ENCODE data around the gene MEGF10.
"Not testable (repeated sequence)": the region's sequence is repeated elsewhere in the genome, so short reads cannot be mapped to it uniquely, and the experiment has no call there.

The MEGF10 gene

DNA sequence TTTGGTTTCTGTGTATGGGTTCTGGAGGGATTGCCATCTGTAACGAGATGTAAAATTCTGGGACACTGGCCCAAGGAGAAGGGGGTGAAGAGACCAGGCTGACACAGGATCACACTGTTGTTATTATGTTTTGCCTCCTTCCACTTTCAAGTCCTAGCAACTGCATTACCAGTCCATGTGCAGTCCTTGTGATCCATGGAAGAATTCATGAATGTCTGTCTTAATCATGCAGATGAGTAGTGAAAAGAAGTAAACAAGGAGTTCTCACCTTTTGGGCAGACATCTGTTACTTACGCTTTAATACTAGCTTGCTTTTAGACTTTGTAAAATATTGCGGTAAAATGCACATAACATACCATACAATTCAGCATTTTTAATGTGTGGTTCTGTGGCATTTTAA is 18.3 kb downstream of the MEGF10 start:
- Histone ChIP-seq H3K27ac (ENCODE audit: insufficient read depth, low read depth, low read length, poor library complexity, severe bottlenecking) (no peak overlapping the region), H3K27me3 (ENCODE audit: control insufficient read depth, insufficient read depth, low read length, poor library complexity, severe bottlenecking) (no peaks in the 10 kb centered on the region), H3K4me3 (ENCODE audit: insufficient read depth, low read depth, low read length) (no peak overlapping the region), H3K4me1 (ENCODE audit: control insufficient read depth, insufficient read depth, low read length) (peaks cover 10% of the 10 kb centered on the region), H3K9me3 (ENCODE audit: control insufficient read depth, low read length) (no peaks in the 10 kb centered on the region), H3K36me3 (ENCODE audit: control insufficient read depth, insufficient read depth, low read length) (no peaks in the 10 kb centered on the region)
- WGBS, 2 experiments: 70 to 85% methylated on average over 3 of the region's 3 CpGs

DNA sequence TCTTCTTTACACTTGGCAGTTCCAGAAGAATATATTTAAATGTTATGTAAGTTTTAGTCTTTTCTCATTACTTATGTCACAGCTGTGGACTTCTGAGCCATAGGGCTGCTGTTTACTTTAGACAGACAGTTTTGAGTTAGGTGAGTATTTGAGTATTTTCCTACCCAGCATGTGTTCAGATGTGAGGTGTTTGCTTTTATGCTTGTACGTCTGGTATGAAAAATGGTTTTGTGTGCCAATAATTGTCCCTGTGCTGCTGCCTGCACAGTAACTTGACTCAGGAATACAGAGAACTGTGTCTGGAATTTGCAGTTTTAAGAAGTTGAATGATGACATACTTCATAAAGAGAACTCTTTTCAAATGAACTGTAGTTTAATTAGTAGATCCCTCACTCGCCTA is 20.8 kb downstream of the MEGF10 start:
- Histone ChIP-seq H3K36me3 (ENCODE audit: control insufficient read depth, insufficient read depth, low read length) (no peaks in the 10 kb centered on the region), H3K9me3 (ENCODE audit: control insufficient read depth, low read length) (no peaks in the 10 kb centered on the region), H3K4me3 (ENCODE audit: insufficient read depth, low read depth, low read length) (no peak overlapping the region), H3K27me3 (ENCODE audit: control insufficient read depth, insufficient read depth, low read length, poor library complexity, severe bottlenecking) (no peaks in the 10 kb centered on the region), H3K4me1 (ENCODE audit: control insufficient read depth, insufficient read depth, low read length) (peaks cover 7% of the 10 kb centered on the region), H3K27ac (ENCODE audit: insufficient read depth, low read depth, low read length, poor library complexity, severe bottlenecking) (no peak overlapping the region)
- WGBS, 2 experiments: 95 to 96% methylated on average over 2 of the region's 2 CpGs

DNA sequence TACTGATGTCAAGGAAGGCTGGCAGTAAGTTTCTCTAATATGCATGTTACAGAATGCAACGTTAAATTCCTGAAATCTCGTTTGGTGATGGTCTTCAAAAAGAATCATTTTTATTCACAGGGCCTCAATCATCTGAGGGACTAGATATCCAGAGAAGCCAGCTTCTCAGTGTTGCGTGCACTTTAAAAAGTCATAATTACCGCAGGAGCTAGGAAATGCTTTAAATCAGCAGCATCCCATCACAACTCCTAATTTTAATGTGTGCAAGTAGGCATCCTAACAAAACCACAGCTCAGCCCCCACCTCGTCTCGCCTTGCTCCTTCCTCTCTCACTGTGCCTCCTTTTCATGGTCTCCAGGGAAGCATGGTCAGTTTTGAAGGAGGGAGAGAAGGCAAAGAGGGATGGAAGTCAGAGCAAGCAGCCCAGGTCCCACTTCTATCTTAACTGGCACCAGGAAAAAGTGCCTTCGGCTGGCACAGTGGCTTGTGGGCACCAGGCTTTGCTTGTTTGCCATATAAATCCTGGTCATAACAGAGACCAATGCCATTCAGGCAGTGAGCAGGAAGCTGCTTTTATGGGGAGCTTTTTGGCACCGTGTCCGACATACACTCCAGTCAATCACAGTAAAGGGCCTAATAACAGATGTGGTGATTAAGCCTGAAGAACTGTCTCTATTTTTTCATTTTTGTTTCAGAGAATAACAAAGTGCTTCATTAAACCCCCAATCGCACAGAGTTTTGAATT is 21.4 kb downstream of the MEGF10 start:
- H3K27me3 ChIP-seq (ENCODE audit: control insufficient read depth, insufficient read depth, low read length, poor library complexity, severe bottlenecking): no peaks in the 10 kb centered on the region
- H3K9me3 ChIP-seq (ENCODE audit: control insufficient read depth, low read length): no peaks in the 10 kb centered on the region
- peaks cover 2% of the 10 kb centered on the region for H3K4me1 ChIP-seq (ENCODE audit: control insufficient read depth, insufficient read depth, low read length)
- no peak overlapping the region for H3K27ac ChIP-seq (ENCODE audit: insufficient read depth, low read depth, low read length, poor library complexity, severe bottlenecking)
- no peaks in the 10 kb centered on the region for H3K36me3 ChIP-seq (ENCODE audit: control insufficient read depth, insufficient read depth, low read length)
- H3K4me3 ChIP-seq (ENCODE audit: insufficient read depth, low read depth, low read length): no peak overlapping the region
- 81 to 82% methylated on average over 9 to 10 of the region's 10 CpGs for WGBS, 2 experiments

DNA sequence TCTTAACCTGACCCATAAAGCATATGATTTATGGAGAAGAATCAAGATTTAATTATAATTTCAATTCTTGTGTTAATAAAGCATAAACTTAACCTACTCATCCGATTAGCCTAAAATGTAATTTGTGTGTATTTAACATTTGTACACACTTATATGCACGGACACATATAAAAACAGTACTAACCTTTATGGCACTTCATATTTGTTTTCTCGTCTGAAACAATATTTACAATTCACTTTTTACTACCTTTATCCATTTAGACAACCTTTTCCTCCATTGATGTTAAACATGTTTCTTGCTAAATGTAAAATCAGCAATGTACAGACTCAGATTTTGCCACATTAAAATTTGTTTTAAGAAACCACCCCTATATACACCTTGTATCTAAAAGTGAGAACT is 22.8 kb downstream of the MEGF10 start:
- WGBS, 2 experiments: 97% methylated on average over 2 to 3 of the region's 3 CpGs

DNA sequence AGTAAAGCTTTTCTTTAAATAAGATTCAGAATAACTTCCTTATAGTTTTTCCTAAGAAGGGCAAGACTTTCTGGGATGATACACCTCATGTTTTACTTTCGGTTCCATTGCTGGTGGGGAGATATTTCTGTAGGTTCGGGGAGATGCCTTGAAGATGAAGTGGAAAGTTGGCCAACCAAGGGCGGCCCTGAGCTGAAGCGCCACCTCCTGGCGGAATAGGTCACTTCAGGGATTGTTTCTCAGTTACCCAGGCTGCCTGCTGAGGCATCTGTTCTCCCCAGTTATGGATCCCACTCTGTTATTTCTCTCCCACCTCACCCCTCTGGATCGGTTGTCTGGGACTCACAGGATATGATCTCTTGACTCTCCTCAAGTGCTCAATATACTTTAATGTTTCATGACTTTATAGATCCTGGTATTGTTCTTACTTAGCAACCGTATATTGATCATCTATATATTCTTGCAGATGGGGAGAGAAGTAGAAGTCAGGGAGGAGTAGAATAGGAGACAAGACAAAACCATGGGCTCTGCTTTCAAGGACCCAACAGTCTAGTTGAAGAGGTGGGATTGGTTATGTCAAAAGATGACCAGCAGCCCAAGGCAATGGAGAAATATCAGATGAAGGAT is 23.4 kb downstream of the MEGF10 start:
- Histone ChIP-seq H3K4me3 (ENCODE audit: insufficient read depth, low read depth, low read length) (no peak overlapping the region), H3K9me3 (ENCODE audit: control insufficient read depth, low read length) (no peaks in the 10 kb centered on the region), H3K27me3 (ENCODE audit: control insufficient read depth, insufficient read depth, low read length, poor library complexity, severe bottlenecking) (no peaks in the 10 kb centered on the region), H3K36me3 (ENCODE audit: control insufficient read depth, insufficient read depth, low read length) (no peaks in the 10 kb centered on the region), H3K4me1 (ENCODE audit: control insufficient read depth, insufficient read depth, low read length) (no peaks in the 10 kb centered on the region), H3K27ac (ENCODE audit: insufficient read depth, low read depth, low read length, poor library complexity, severe bottlenecking) (no peak overlapping the region)
- 38 to 52% methylated on average over 6 to 7 of the region's 7 CpGs for WGBS, 2 experiments

More for the DNA sequence above, 22.8 kb downstream of the MEGF10 start:
- Histone ChIP-seq H3K4me1 (ENCODE audit: control insufficient read depth, insufficient read depth, low read length) (no peaks in the 10 kb centered on the region), H3K9me3 (ENCODE audit: control insufficient read depth, low read length) (no peaks in the 10 kb centered on the region), H3K4me3 (ENCODE audit: insufficient read depth, low read depth, low read length) (no peak overlapping the region), H3K27ac (ENCODE audit: insufficient read depth, low read depth, low read length, poor library complexity, severe bottlenecking) (no peak overlapping the region), H3K36me3 (ENCODE audit: control insufficient read depth, insufficient read depth, low read length) (no peaks in the 10 kb centered on the region), H3K27me3 (ENCODE audit: control insufficient read depth, insufficient read depth, low read length, poor library complexity, severe bottlenecking) (no peaks in the 10 kb centered on the region)

DNA sequence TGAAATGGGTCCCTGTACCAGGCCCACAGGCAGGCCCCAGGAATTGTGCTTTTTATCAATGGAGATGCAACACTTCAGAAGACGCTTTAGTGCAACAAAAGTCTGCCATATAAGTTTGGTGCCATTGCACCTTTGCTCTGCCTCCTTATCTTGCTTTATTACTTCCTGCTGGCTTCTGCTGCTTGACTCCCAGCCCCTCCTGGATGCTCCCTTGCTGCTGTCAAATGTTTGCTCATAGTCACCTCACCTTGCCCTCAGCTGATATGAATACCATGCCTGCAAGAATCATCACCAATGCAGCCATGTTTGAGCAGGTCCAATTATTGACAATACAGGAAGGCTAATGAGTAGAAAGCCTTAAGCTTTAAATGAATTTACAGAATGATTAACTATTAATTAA is 25.4 kb downstream of the MEGF10 start:
- H3K27me3 ChIP-seq (ENCODE audit: control insufficient read depth, insufficient read depth, low read length, poor library complexity, severe bottlenecking): no peaks in the 10 kb centered on the region
- H3K27ac ChIP-seq (ENCODE audit: insufficient read depth, low read depth, low read length, poor library complexity, severe bottlenecking): no peak overlapping the region
- no peaks in the 10 kb centered on the region for H3K9me3 ChIP-seq (ENCODE audit: control insufficient read depth, low read length)
- peaks cover 5% of the 10 kb centered on the region for H3K4me1 ChIP-seq (ENCODE audit: control insufficient read depth, insufficient read depth, low read length)
- no peaks in the 10 kb centered on the region for H3K36me3 ChIP-seq (ENCODE audit: control insufficient read depth, insufficient read depth, low read length)
- no peak overlapping the region for H3K4me3 ChIP-seq (ENCODE audit: insufficient read depth, low read depth, low read length)
- WGBS, 2 experiments: 91 to 97% methylated on average over 1 of the region's 1 CpG

DNA sequence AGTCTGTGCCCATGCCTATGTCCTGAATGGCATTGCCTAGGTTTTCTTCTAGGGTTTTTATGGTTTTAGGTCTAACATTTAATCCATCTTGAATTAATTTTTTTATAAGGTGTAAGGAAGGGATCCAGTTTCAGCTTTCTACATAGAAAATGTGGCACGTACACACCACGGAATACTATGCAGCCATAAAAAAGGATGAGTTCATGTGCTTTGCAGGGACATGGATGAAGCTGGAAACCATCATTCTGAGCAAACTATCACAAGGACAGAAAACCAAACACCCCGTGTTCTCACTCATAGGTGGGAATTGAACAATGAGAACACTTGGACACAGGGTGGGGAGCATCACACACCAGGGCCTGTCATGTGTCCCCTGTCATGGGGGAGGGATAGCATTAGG is 26.8 kb downstream of the MEGF10 start:
- not testable (repeated sequence) for H3K9me3 ChIP-seq (ENCODE audit: control insufficient read depth, low read length); H3K36me3 ChIP-seq (ENCODE audit: control insufficient read depth, insufficient read depth, low read length); H3K27ac ChIP-seq (ENCODE audit: insufficient read depth, low read depth, low read length, poor library complexity, severe bottlenecking); H3K4me1 ChIP-seq (ENCODE audit: control insufficient read depth, insufficient read depth, low read length); H3K4me3 ChIP-seq (ENCODE audit: insufficient read depth, low read depth, low read length); H3K27me3 ChIP-seq (ENCODE audit: control insufficient read depth, insufficient read depth, low read length, poor library complexity, severe bottlenecking)
- WGBS, 2 experiments: 97% methylated on average over 3 of the region's 3 CpGs

DNA sequence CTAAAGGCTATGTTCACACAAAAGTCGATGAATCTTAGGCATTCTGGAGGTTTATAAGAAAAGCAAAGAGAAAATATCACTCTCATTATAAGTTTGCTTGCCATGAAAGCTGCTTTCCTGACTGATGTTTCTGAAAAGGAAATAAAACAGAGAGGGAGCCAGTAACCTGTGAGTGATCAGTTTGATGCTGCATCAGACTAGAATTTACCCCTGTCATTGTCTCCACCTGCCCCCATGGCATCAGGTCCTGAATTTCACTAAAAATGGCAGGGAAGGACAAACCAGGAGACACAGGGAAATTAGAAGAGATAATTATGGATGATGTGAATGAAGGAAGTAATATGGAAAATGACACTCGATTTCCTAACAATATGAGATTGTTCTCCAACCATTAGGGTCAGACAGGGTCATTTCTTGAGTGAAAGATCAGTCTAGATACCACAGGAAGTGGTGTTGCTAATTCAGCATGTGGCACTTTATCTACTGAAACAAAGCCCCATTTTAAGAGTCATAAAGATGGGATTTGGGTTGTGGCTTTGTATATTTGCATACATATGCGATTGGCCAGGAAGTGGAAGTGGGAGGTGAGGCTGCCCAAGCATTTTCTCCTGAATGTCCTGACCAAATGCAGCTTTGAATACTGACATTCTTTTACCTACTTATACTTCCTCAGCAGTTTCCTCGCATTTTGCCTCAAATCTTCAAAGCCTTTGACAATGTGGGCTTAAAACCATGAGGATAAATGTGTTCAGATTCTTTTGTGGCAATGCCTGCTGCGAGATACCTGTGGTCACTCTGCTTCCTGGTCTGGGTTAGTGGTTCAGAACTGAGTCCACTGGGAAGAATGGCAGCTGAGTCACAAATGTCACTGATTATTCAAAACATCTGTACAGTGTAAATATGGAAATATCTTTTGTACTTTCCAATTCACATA is 29.7 kb downstream of the MEGF10 start:
- H3K27me3 ChIP-seq (ENCODE audit: control insufficient read depth, insufficient read depth, low read length, poor library complexity, severe bottlenecking): no peaks in the 10 kb centered on the region
- no peaks in the 10 kb centered on the region for H3K36me3 ChIP-seq (ENCODE audit: control insufficient read depth, insufficient read depth, low read length)
- peaks cover 5% of the 10 kb centered on the region for H3K4me1 ChIP-seq (ENCODE audit: control insufficient read depth, insufficient read depth, low read length)
- no peak overlapping the region for H3K27ac ChIP-seq (ENCODE audit: insufficient read depth, low read depth, low read length, poor library complexity, severe bottlenecking)
- WGBS, 2 experiments: 59 to 75% methylated on average over 4 to 5 of the region's 5 CpGs
- no peaks in the 10 kb centered on the region for H3K9me3 ChIP-seq (ENCODE audit: control insufficient read depth, low read length)
- no peak overlapping the region for H3K4me3 ChIP-seq (ENCODE audit: insufficient read depth, low read depth, low read length)

DNA sequence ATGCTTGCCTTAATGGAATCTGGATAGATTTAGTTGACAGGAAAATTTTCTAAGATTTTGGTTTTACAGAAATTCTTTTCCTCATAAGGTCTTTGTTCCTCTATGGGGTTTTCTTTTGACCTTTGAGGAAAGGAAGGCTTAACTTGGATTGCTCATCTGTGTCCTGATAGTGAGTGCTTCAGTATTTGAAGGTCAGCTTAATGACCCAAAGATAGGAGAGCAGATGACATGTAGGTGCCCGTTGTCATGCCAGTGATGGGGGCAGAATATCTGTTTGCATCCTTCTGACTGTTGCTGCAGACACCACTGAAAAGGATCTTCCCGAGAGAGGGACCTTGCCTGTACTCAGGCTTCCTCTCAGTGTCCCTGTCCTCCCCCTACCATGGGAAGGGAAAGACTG is 30.9 kb downstream of the MEGF10 start:
- H3K9me3 ChIP-seq (ENCODE audit: control insufficient read depth, low read length): no peaks in the 10 kb centered on the region
- no peak overlapping the region for H3K27ac ChIP-seq (ENCODE audit: insufficient read depth, low read depth, low read length, poor library complexity, severe bottlenecking)
- 92 to 95% methylated on average over 2 of the region's 2 CpGs for WGBS, 2 experiments
- no peak overlapping the region for H3K4me3 ChIP-seq (ENCODE audit: insufficient read depth, low read depth, low read length)
- H3K4me1 ChIP-seq (ENCODE audit: control insufficient read depth, insufficient read depth, low read length): peaks cover 5% of the 10 kb centered on the region
- no peaks in the 10 kb centered on the region for H3K36me3 ChIP-seq (ENCODE audit: control insufficient read depth, insufficient read depth, low read length)
- H3K27me3 ChIP-seq (ENCODE audit: control insufficient read depth, insufficient read depth, low read length, poor library complexity, severe bottlenecking): no peaks in the 10 kb centered on the region

DNA sequence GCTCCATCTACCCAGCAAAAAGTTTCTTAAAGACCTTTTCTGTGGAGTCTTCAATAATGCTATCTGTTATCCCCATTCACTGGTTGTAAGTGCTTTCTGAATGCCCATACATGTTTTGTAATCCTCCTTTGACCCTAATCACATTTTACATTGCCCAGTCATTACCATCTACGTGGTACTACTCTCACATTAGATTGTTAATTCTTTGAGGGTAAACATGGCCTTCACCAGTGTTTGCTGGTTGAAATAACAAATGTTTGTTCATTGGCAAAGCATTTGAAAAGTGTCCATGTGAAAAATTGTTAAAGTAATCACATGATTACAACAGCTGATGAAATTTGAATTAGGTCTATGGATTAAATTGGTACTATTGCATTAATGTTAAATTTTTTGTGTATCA is 31.8 kb downstream of the MEGF10 start:
- Histone ChIP-seq H3K27me3 (ENCODE audit: control insufficient read depth, insufficient read depth, low read length, poor library complexity, severe bottlenecking) (no peaks in the 10 kb centered on the region), H3K4me1 (ENCODE audit: control insufficient read depth, insufficient read depth, low read length) (peaks cover 5% of the 10 kb centered on the region), H3K27ac (ENCODE audit: insufficient read depth, low read depth, low read length, poor library complexity, severe bottlenecking) (no peak overlapping the region), H3K4me3 (ENCODE audit: insufficient read depth, low read depth, low read length) (no peak overlapping the region), H3K36me3 (ENCODE audit: control insufficient read depth, insufficient read depth, low read length) (no peaks in the 10 kb centered on the region), H3K9me3 (ENCODE audit: control insufficient read depth, low read length) (no peaks in the 10 kb centered on the region)
- 67 to 85% methylated on average over 1 of the region's 1 CpG for WGBS, 2 experiments

Data from ectodermal cell (in vitro differentiated cells).